Natural killer cell (primary cell): ENCODE measurements around the gene AMELX. TPM values are rescaled to one million over a fixed set of nuclear protein-coding genes. Genes with fewer than 3 reads are reported as not detected.

Experiments used
- ATAC-seq, 3 donors: fragments of 150-1000 bp in 2 of 3; fragments of 200-7000 bp in 1 of 3; cut with Tn5 transposase; 1 replicate in 1 of 3; 2 replicates in 2 of 3; pipeline ENCODE4 v1.10.0; 2021; ENCODE audit warnings: mild to moderate bottlenecking in 2 of 3, moderate library complexity in 2 of 3
- DNase-seq, 2 donors: peaks; one replicate each; pipeline versions ENCODE4 v3.0.0 to v3.0.0-alpha.2; 2013 to 2021; ENCODE audit warnings: mixed read lengths in 1 of 2
- H3K27ac ChIP-seq: one replicate; pipeline ENCODE4 v1.5.1; 2013; ENCODE audit warnings: mild to moderate bottlenecking, low read length
- H3K27me3 ChIP-seq: one replicate; pipeline ENCODE4 v1.6.1; 2013; ENCODE audit warnings: low read length; ENCODE audit not compliant: control insufficient read depth, insufficient read depth
- H3K36me3 ChIP-seq: one replicate; pipeline ENCODE4 v1.6.1; 2013; ENCODE audit warnings: low read length; ENCODE audit not compliant: control insufficient read depth, insufficient read depth
- H3K4me1 ChIP-seq: one replicate; pipeline ENCODE4 v1.6.1; 2013; ENCODE audit warnings: low read length; ENCODE audit not compliant: control insufficient read depth, insufficient read depth
- H3K4me3 ChIP-seq: one replicate; pipeline ENCODE4 v1.5.1; 2013; ENCODE audit warnings: low read length
- H3K9me3 ChIP-seq: one replicate; pipeline ENCODE4 v1.6.1; 2013; ENCODE audit warnings: low read length; ENCODE audit not compliant: control insufficient read depth, insufficient read depth
- H3K27ac Mint-ChIP-seq, 2 donors: one replicate each; pipeline ENCODE4 v1.8.0; 2022; ENCODE audit warnings: mild to moderate bottlenecking in 2 of 2, mixed read lengths in 2 of 2, moderate library complexity in 1 of 2
- H3K27me3 Mint-ChIP-seq, 2 donors: one replicate each; pipeline ENCODE4 v1.8.0; 2022; ENCODE audit warnings: low read depth in 2 of 2, mixed read lengths in 2 of 2
- H3K36me3 Mint-ChIP-seq: one replicate; pipeline ENCODE4 v1.8.0; 2022; ENCODE audit warnings: mixed read lengths
- H3K4me1 Mint-ChIP-seq, 2 donors: one replicate each; pipeline ENCODE4 v1.8.0; 2022; ENCODE audit warnings: mixed read lengths in 2 of 2
- H3K4me3 Mint-ChIP-seq: one replicate; pipeline ENCODE4 v1.8.0; 2022; ENCODE audit warnings: mild to moderate bottlenecking, moderate library complexity, mixed read lengths
- H3K9me3 Mint-ChIP-seq, 2 donors: one replicate each; pipeline ENCODE4 v1.8.0; 2022; ENCODE audit warnings: mixed read lengths in 2 of 2
- WGBS: methylation state at CpG from one replicate; pipeline ENCODE4 v1.1.7; 2013; ENCODE audit warnings: missing lambda C conversion rate; ENCODE audit not compliant: insufficient coverage; 5-methylcytosine and 5-hydroxymethylcytosine counted together
- intact Hi-C: fragments of 100-400 bp; cut with micrococcal nuclease; formaldehyde crosslinking; loops from one replicate; pipeline ENCODE4 v1.14.2; 2022
- total RNA-seq, 4 donors: library from RNA; stranded (reverse); fragments of 120-200 nt in 1 of 4; gene quantifications; one replicate each; pipeline versions ENCODE4 v1.2.3 to v1.2.4, GENCODE V29; 2013 to 2022
- TF ChIP-seq, protein P1 (sequence below): fragments of 200-600 bp; IDR thresholded peaks from one replicate; pipeline ENCODE4 v1.8.0; 2022; ENCODE audit warnings: antibody characterized with exemption

AMELX gene
- total RNA-seq, 3 donors from 2014 or later (not counting 1 experiment from before 2014, with no cell fraction given), result not detected

DNA sequence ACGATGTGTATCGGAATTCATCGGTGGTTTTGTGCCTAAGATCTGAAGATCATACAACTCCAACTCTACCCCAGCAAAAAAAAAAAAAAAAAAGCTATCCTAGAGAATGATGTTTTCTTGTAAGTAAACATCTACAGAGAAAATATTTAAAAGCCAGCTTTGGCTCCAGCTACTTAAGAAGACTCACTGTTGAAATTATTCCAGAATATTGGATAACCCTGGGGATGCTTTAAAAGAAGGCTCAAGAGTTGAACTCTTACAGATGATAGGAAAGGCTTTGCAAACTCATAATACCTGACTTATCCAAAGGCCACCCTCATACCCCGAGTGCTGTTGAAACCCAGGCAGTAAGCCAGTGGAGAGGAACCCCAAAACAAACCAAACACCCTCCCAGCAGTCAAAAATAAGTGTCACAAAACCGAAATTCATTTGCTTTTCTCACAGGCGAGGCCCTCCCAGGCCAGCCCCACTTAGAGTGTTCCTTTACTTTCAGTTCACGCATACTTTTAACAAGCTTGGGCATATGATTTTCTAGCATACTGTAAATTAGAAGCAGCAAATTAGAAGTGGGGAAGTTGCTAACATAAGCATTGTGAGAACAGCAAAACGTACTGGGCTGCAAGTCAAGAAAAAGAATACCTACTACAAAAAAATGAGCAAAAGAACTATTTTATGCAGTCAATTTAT, 2.7 kb upstream of the AMELX start:
- no peaks in the 10 kb centered on the region for H3K4me1 Mint-ChIP-seq
- no peaks in the 10 kb centered on the region for H3K9me3 Mint-ChIP-seq
- no peaks in the 10 kb centered on the region for H3K36me3 Mint-ChIP-seq
- no peak overlapping the region for H3K4me3 ChIP-seq
- DNase-seq (no peak), ATAC-seq (no peak)
- H3K27me3 ChIP-seq, result no peaks in the 10 kb centered on the region
- no peak overlapping the region for H3K27ac Mint-ChIP-seq
- no peaks in the 10 kb centered on the region for H3K4me1 ChIP-seq
- WGBS, result 90% methylated on average over 3 of the region's 8 CpGs
- no peak overlapping the region for H3K4me3 Mint-ChIP-seq
- no peaks in the 10 kb centered on the region for H3K27me3 Mint-ChIP-seq
- H3K36me3 ChIP-seq, result no peaks in the 10 kb centered on the region
- H3K9me3 ChIP-seq, result no peaks in the 10 kb centered on the region
- TF ChIP-seq, protein P1, sequence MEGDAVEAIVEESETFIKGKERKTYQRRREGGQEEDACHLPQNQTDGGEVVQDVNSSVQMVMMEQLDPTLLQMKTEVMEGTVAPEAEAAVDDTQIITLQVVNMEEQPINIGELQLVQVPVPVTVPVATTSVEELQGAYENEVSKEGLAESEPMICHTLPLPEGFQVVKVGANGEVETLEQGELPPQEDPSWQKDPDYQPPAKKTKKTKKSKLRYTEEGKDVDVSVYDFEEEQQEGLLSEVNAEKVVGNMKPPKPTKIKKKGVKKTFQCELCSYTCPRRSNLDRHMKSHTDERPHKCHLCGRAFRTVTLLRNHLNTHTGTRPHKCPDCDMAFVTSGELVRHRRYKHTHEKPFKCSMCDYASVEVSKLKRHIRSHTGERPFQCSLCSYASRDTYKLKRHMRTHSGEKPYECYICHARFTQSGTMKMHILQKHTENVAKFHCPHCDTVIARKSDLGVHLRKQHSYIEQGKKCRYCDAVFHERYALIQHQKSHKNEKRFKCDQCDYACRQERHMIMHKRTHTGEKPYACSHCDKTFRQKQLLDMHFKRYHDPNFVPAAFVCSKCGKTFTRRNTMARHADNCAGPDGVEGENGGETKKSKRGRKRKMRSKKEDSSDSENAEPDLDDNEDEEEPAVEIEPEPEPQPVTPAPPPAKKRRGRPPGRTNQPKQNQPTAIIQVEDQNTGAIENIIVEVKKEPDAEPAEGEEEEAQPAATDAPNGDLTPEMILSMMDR, result no peak
- intact Hi-C loops, result no loop called here
- H3K27ac ChIP-seq, result no peak overlapping the region

DNA sequence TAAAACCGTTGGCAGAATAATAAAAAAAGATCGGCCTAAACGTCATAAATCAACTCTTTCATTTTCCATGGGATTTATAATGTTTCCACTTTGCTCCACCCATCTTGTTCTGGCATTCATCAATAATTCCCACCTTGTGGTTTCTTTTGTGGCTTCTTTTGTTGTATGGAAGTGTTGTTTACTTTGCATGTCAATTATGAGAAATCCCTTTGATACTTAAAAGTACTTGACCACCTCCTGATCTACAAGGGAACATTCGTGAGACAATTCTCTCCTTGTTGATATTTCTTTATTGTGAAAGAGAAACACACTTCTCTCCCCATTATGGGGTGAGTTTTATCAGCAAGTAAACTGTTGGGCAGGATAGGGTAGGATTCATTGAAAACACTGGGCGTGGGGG, 2.8 kb downstream of the AMELX start:
- H3K9me3 ChIP-seq, result no peaks in the 10 kb centered on the region
- 83% methylated on average over 1 of the region's 5 CpGs for WGBS
- DNase-seq (no peak), ATAC-seq (no peak)
- Mint-ChIP-seq H3K4me1 (no peaks in the 10 kb centered on the region), H3K27me3 (no peaks in the 10 kb centered on the region), H3K27ac (no peak overlapping the region), H3K4me3 (no peak overlapping the region), H3K9me3 (no peaks in the 10 kb centered on the region), H3K36me3 (no peaks in the 10 kb centered on the region)
- TF ChIP-seq, protein P1, result no peak
- intact Hi-C loops, result no loop called here
- no peaks in the 10 kb centered on the region for H3K36me3 ChIP-seq
- no peaks in the 10 kb centered on the region for H3K4me1 ChIP-seq
- no peak overlapping the region for H3K4me3 ChIP-seq
- no peaks in the 10 kb centered on the region for H3K27me3 ChIP-seq
- H3K27ac ChIP-seq, result no peak overlapping the region

DNA sequence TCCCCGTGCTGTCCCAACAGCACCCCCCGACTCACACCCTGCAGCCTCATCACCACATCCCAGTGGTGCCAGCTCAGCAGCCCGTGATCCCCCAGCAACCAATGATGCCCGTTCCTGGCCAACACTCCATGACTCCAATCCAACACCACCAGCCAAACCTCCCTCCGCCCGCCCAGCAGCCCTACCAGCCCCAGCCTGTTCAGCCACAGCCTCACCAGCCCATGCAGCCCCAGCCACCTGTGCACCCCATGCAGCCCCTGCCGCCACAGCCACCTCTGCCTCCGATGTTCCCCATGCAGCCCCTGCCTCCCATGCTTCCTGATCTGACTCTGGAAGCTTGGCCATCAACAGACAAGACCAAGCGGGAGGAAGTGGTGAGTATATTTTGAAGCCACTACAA, 5.4 kb downstream of the AMELX start:
- Histone ChIP-seq H3K4me3 (no peak overlapping the region), H3K4me1 (no peaks in the 10 kb centered on the region), H3K36me3 (no peaks in the 10 kb centered on the region), H3K9me3 (no peaks in the 10 kb centered on the region), H3K27ac (no peak overlapping the region), H3K27me3 (no peaks in the 10 kb centered on the region)
- ATAC-seq (no peak), DNase-seq (no peak)
- intact Hi-C loops, result no loop called here
- TF ChIP-seq, protein P1, result no peak
- H3K4me1 Mint-ChIP-seq, result no peaks in the 10 kb centered on the region
- H3K9me3 Mint-ChIP-seq, result no peaks in the 10 kb centered on the region
- no peak overlapping the region for H3K4me3 Mint-ChIP-seq
- H3K27me3 Mint-ChIP-seq, result no peaks in the 10 kb centered on the region
- H3K36me3 Mint-ChIP-seq, result no peaks in the 10 kb centered on the region
- no peak overlapping the region for H3K27ac Mint-ChIP-seq
- WGBS, result 84% methylated on average over 9 of the region's 9 CpGs

DNA sequence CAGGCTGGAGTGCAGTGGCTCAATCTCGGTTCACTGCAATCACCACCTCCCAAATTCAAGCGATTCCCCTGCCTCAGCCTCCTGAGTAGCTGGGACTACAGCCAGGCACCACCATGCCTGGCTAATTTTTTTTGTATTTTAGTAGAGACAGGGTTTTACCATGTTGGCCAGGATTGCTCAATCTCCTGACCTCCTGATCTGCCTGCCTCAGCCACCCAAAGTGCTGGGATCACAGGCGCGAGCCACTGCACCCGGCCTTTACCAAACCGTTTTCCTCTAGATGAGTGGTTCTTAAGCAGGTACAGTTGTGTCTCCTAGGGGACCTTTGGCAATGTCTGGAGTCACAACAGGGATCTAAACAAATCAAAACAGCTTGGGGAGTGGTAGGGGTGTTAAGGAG, 11.6 kb downstream of the AMELX start:
- WGBS, result 96% methylated on average over 5 of the region's 6 CpGs
- H3K4me3 Mint-ChIP-seq, result no peak overlapping the region
- ATAC-seq, result no peak
- Histone ChIP-seq H3K9me3 (no peaks in the 10 kb centered on the region), H3K36me3 (no peaks in the 10 kb centered on the region), H3K27me3 (no peaks in the 10 kb centered on the region), H3K4me1 (no peaks in the 10 kb centered on the region), H3K27ac (no peak overlapping the region), H3K4me3 (no peak overlapping the region)
- H3K27me3 Mint-ChIP-seq, result peaks cover 0 to 6% of the 10 kb centered on the region in 2 donors
- H3K4me1 Mint-ChIP-seq, result no peaks in the 10 kb centered on the region
- peaks cover 0 to 2% of the 10 kb centered on the region in 2 donors for H3K9me3 Mint-ChIP-seq
- no peaks in the 10 kb centered on the region for H3K36me3 Mint-ChIP-seq
- no peak for DNase-seq
- intact Hi-C loops, result no loop called here
- no peak overlapping the region for H3K27ac Mint-ChIP-seq
- TF ChIP-seq, protein P1, result no peak
